ENCODE data around the gene GNG14. TPM values are rescaled to one million over a fixed set of nuclear protein-coding genes. Genes with fewer than 3 reads are reported as not detected.
"Not testable (repeated sequence)": the region's sequence is repeated elsewhere in the genome, so short reads cannot be mapped to it uniquely, and the experiment has no call there.

The GNG14 gene
- total RNA-seq, 6 donors from 2014 or later, result not detected

DNA sequence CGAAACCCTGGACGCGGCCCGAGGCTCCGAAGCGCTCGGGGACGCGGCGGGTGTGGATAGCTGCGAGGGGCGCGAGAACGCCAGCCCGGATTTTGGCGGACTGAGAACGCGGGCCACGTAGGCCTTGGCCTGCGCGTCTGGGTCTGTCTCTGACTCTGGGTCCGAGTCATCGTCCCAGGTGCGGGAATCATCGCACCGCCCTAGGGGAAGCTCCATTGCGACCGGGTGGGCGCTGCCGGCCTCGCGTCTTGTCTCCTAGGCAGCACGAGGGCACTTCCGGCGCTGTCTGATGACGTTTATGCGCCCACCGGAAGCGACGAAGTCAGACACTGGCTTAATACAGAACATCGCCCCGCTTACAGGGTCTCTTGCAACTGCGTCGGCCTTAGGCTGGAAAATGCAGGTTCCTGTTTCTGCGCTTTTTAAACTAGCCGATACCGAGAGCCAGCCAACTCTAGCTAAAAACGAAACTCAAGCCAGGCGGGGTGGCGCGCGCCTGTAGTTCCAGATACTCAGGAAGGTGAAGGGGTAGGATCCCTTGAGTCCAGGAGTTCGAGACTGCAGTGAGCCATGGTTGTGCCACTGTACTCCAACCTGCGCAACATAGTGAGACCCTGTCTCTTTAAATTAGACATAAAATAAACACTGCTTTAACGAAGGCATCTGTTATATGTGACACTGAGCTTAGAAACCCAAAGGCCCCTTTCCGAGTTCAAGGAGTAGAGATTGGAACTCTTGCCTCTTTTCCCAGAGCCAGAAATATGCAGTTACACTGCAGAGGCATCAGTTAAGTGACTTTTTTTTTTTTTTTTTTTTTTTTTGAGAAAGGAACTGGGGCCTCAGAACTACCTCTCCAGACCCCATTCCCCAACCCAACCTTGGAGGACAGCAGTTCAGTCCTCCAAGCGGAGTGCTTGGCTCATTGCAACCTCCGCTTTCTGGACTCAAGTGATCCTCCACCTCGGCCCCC, 8.9 kb downstream of the GNG14 start, which contains the start of gene FBXW9:
Gene FBXW9, minus strand, starts transcription at position 266 of the 970 bp plus-strand sequence. Its CDS starts 50 bp downstream, at position 216.
- DNase-seq (peak; percentile 95), ATAC-seq (ENCODE audit: low FRiP score in 2 of 2) (peak; percentile 85 to 97)
- Histone ChIP-seq H3K27ac (peak within 1 kb of the TSS; percentile 82 to 93 (median 87)), H3K9me3 (no peaks in the 10 kb centered on the region), H3K27me3 (no peaks in the 10 kb centered on the region), H3K4me3 (peak within 1 kb of the TSS; percentile 62 to 94 (median 78)), H3K4me1 (peaks cover 12 to 30% (median 14%) of the 10 kb centered on the region in 4 donors), H3K36me3 (peaks cover 10 to 33% (median 15%) of the 10 kb centered on the region in 4 donors)
- WGBS, 2 donors, result 10 to 12% methylated on average over 29 to 35 of the region's 59 CpGs
- TF ChIP-seq POLR2A (IDR thresholded peaks at IDR 0.05) (peak in 2 of 4 donors; percentile 25 to 77), POLR2AphosphoS5 (IDR thresholded peaks at IDR 0.05) (peak; percentile 94 to 98), EP300 (IDR thresholded peaks at IDR 0.05) (peak in 1 of 4 donors; percentile 33)
- TF ChIP-seq, protein P1, sequence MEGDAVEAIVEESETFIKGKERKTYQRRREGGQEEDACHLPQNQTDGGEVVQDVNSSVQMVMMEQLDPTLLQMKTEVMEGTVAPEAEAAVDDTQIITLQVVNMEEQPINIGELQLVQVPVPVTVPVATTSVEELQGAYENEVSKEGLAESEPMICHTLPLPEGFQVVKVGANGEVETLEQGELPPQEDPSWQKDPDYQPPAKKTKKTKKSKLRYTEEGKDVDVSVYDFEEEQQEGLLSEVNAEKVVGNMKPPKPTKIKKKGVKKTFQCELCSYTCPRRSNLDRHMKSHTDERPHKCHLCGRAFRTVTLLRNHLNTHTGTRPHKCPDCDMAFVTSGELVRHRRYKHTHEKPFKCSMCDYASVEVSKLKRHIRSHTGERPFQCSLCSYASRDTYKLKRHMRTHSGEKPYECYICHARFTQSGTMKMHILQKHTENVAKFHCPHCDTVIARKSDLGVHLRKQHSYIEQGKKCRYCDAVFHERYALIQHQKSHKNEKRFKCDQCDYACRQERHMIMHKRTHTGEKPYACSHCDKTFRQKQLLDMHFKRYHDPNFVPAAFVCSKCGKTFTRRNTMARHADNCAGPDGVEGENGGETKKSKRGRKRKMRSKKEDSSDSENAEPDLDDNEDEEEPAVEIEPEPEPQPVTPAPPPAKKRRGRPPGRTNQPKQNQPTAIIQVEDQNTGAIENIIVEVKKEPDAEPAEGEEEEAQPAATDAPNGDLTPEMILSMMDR (IDR thresholded peaks at IDR 0.05), result peak in 2 of 6 experiments; percentile 13 to 14

DNA sequence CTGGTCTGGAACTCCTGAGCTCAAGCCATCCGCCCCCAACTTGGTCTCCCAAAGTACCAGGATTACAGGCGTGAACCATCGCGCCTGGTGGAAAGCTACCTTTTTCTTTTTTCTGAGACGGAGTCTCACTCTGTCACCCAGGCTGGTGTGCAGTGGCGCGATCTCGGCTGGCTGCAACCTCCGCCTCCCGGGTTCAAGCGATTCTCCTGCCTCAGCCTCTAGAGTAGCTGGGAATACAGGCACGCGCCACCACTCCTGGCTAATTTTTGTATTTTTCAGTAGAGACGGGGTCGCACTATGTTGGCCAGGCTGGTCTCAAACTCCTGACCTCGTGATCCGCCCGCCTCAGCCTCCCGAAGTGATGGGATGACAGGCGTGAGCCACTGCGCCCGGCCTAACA, 9.6 kb downstream of the GNG14 start:
- H3K4me3 ChIP-seq; H3K9me3 ChIP-seq; H3K27me3 ChIP-seq; ATAC-seq (ENCODE audit: low FRiP score in 2 of 2); DNase-seq: not testable (repeated sequence)
- H3K36me3 ChIP-seq, result peaks cover 12 to 41% (median 23%) of the 10 kb centered on the region in 4 donors
- peak overlapping the region in 1 of 4 donors; percentile 88 for H3K27ac ChIP-seq
- WGBS, 2 donors, result 93 to 96% methylated on average over 22 of the region's 22 CpGs
- peaks cover 12 to 30% (median 14%) of the 10 kb centered on the region in 4 donors for H3K4me1 ChIP-seq

DNA sequence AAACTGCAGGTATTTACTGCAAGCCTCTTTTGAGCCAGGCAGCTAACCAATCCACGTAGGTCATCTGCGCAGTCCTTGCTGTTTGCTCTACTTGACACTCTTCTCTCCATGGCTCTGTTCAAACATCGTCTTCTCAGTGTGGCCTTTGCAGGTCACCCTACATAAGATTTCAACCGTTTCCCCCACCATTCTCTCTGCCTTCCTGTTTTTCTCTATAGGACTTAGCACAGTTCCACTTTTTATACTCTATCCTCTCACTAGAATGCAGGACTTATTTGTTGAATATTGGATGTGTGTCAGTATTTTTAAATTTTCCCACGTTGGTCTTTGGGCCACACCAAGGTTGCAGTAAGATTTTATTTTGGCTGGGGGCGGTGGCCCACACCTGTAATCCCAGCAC, 10.3 kb downstream of the GNG14 start:
- no peaks in the 10 kb centered on the region for H3K9me3 ChIP-seq
- H3K27ac ChIP-seq, result no peak overlapping the region
- H3K4me3 ChIP-seq, result no peak overlapping the region
- 79 to 80% methylated on average over 6 of the region's 6 CpGs for WGBS, 2 donors
- peaks cover 16 to 48% (median 30%) of the 10 kb centered on the region in 4 donors for H3K36me3 ChIP-seq
- no peak for DNase-seq
- peaks cover 12 to 30% (median 14%) of the 10 kb centered on the region in 4 donors for H3K4me1 ChIP-seq
- TF ChIP-seq POLR2AphosphoS5 (IDR thresholded peaks at IDR 0.05), result no peak
- H3K27me3 ChIP-seq, result no peaks in the 10 kb centered on the region
- ATAC-seq (ENCODE audit: low FRiP score in 2 of 2), result no peak

DNA sequence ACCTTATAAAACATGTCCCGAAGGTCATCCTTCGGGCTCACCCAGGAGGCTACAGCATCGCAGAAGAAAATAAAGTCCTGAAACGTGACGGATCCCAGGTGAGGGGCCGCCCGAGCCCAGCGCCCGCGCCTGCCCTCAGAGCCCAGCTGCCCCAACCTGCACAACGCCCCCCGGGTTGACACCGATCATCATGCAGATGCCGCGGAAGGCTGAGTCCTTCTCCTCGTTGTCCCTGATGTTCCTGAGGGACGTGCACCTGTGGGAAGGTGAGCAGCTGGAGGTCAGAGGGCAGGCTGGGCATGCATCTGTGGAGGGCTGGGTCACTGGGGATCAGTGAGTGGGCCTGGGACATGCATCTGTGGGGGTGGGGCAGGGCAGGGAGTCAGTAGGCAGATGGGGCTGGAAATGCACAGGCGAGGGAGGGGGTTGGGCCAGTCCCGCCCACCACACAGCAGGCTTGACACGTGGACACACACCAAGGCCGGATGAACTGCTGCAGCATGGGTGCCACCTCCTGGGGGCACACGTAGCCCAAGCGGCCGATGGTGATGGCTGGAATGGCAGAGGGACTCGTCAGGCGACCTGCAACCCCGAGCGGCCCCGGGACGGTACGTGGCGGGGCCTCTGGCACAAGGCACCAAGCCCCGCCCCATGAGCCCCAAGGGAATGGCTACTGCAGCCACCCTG, 13.9 kb downstream of the GNG14 start:
- no peak for ATAC-seq (ENCODE audit: low FRiP score in 2 of 2)
- Histone ChIP-seq H3K4me3 (no peak overlapping the region), H3K36me3 (peaks cover 38 to 84% (median 64%) of the 10 kb centered on the region in 4 donors), H3K4me1 (peaks cover 0 to 9% (median 5%) of the 10 kb centered on the region in 4 donors), H3K9me3 (no peaks in the 10 kb centered on the region), H3K27me3 (no peaks in the 10 kb centered on the region), H3K27ac (no peak overlapping the region)
- TF ChIP-seq, protein P1 (IDR thresholded peaks at IDR 0.05), result no peak
- TF ChIP-seq POLR2AphosphoS5 (IDR thresholded peaks at IDR 0.05) (no peak), EP300 (IDR thresholded peaks at IDR 0.05) (no peak), POLR2A (IDR thresholded peaks at IDR 0.05) (no peak)
- DNase-seq, result no peak
- WGBS, 2 donors, result 93 to 97% methylated on average over 8 to 20 of the region's 33 CpGs

DNA sequence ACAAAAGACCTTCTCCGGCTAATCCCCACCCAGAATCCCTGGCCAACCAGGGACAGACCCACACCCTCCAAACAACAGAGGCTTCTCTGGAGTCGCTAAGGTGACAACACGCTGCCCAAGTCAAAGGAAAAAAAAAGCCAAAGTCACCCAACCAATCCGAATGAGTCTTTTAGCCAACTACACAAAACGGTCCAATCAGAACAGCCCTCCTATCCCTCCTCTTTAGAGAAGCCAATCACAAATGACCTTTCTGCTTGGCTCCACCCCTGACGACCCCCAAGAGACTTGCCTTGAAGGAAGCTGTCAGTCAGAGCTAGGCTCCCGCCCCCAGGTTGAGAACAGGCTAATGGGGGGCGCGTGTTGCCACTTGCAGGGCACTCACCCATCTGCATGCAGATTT, 15.2 kb downstream of the GNG14 start:
- no peaks in the 10 kb centered on the region for H3K9me3 ChIP-seq
- no peaks in the 10 kb centered on the region for H3K27me3 ChIP-seq
- DNase-seq, result no peak
- WGBS, 2 donors, result 79 to 87% methylated on average over 7 to 9 of the region's 9 CpGs
- H3K36me3 ChIP-seq, result peaks cover 38 to 97% (median 72%) of the 10 kb centered on the region in 4 donors
- no peak overlapping the region for H3K27ac ChIP-seq
- no peaks in the 10 kb centered on the region for H3K4me1 ChIP-seq
- no peak overlapping the region for H3K4me3 ChIP-seq
- no peak for ATAC-seq (ENCODE audit: low FRiP score in 2 of 2)
- TF ChIP-seq POLR2A (IDR thresholded peaks at IDR 0.05) (no peak), EP300 (IDR thresholded peaks at IDR 0.05) (no peak)

DNA sequence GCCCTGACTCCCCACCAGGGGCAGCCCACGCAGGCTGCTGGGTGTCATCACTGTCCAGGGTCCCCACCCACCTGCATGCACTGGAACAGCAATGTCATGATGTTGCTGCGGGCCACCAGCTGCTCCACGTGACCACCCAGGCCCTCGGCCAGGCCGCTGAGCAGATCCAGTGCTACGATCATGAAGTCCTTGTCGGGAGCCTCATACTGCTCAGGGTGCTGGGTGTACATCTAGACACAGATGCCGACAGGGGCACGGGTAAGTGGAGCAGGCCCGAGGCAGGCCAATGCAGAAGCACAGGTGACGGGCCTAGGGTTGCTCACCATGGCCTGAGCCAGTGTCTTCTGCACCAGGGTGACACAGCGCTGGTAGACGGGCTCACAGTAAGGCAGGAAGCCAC, 17.4 kb downstream of the GNG14 start:
- no peak overlapping the region for H3K4me3 ChIP-seq
- ATAC-seq (ENCODE audit: low FRiP score in 2 of 2), result no peak
- H3K9me3 ChIP-seq, result no peaks in the 10 kb centered on the region
- no peaks in the 10 kb centered on the region for H3K27me3 ChIP-seq
- H3K4me1 ChIP-seq, result no peaks in the 10 kb centered on the region
- 94 to 100% methylated on average over 5 to 13 of the region's 13 CpGs for WGBS, 2 donors
- no peak overlapping the region for H3K27ac ChIP-seq
- no peak for TF ChIP-seq EP300 (IDR thresholded peaks at IDR 0.05)
- no peak for TF ChIP-seq POLR2A (IDR thresholded peaks at IDR 0.05)
- TF ChIP-seq, protein P1 (IDR thresholded peaks at IDR 0.05), result no peak
- TF ChIP-seq POLR2AphosphoS5 (IDR thresholded peaks at IDR 0.05), result no peak
- DNase-seq, result no peak
- peaks cover 51 to 100% (median 86%) of the 10 kb centered on the region in 4 donors for H3K36me3 ChIP-seq
